ENCODE results near the gene TBC1D22A.

DNA sequence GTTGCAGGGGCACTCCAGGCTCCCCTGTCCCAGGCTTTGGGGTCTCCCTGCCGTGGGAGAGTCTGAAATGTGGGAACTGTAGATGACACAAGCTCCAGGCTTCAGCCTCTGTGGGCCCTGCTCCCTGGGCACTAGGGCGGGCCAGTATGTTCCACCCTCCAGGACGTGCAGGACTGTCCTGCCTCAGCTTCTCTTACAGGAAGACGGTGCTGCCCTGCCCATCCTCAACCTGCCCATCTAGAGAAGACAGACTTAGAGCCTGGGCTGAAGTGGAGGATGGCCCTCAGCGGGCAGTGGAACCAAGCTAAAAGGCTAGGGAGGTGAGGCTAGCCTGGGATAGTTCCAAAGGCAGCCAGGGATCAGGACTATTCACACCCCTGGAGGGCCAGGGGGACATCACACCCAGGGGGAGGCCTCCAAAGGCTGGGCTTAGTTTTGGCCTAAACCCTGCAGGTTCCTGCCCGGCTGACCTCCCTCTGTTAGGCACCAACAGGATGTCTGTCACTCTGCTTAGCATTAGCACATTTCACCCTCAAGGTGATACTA, 20.4 kb upstream of the TBC1D22A start:
- TF ChIP-seq, protein P1, sequence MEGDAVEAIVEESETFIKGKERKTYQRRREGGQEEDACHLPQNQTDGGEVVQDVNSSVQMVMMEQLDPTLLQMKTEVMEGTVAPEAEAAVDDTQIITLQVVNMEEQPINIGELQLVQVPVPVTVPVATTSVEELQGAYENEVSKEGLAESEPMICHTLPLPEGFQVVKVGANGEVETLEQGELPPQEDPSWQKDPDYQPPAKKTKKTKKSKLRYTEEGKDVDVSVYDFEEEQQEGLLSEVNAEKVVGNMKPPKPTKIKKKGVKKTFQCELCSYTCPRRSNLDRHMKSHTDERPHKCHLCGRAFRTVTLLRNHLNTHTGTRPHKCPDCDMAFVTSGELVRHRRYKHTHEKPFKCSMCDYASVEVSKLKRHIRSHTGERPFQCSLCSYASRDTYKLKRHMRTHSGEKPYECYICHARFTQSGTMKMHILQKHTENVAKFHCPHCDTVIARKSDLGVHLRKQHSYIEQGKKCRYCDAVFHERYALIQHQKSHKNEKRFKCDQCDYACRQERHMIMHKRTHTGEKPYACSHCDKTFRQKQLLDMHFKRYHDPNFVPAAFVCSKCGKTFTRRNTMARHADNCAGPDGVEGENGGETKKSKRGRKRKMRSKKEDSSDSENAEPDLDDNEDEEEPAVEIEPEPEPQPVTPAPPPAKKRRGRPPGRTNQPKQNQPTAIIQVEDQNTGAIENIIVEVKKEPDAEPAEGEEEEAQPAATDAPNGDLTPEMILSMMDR (IDR thresholded peaks at IDR 0.05; ENCODE audit: low read depth, low read length, missing input control) = no peak
- no peak for TF ChIP-seq ATF3 (IDR thresholded peaks at IDR 0.05)
- TF ChIP-seq, protein P2, sequence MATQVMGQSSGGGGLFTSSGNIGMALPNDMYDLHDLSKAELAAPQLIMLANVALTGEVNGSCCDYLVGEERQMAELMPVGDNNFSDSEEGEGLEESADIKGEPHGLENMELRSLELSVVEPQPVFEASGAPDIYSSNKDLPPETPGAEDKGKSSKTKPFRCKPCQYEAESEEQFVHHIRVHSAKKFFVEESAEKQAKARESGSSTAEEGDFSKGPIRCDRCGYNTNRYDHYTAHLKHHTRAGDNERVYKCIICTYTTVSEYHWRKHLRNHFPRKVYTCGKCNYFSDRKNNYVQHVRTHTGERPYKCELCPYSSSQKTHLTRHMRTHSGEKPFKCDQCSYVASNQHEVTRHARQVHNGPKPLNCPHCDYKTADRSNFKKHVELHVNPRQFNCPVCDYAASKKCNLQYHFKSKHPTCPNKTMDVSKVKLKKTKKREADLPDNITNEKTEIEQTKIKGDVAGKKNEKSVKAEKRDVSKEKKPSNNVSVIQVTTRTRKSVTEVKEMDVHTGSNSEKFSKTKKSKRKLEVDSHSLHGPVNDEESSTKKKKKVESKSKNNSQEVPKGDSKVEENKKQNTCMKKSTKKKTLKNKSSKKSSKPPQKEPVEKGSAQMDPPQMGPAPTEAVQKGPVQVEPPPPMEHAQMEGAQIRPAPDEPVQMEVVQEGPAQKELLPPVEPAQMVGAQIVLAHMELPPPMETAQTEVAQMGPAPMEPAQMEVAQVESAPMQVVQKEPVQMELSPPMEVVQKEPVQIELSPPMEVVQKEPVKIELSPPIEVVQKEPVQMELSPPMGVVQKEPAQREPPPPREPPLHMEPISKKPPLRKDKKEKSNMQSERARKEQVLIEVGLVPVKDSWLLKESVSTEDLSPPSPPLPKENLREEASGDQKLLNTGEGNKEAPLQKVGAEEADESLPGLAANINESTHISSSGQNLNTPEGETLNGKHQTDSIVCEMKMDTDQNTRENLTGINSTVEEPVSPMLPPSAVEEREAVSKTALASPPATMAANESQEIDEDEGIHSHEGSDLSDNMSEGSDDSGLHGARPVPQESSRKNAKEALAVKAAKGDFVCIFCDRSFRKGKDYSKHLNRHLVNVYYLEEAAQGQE (IDR thresholded peaks at IDR 0.05) = no peak
- TF ChIP-seq SP1 (IDR thresholded peaks at IDR 0.05) = no peak
- TF ChIP-seq, protein P3, sequence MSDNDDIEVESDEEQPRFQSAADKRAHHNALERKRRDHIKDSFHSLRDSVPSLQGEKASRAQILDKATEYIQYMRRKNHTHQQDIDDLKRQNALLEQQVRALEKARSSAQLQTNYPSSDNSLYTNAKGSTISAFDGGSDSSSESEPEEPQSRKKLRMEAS (IDR thresholded peaks at IDR 0.05) = no peak
- TF ChIP-seq YY1 (IDR thresholded peaks at IDR 0.05) = no peak
- TF ChIP-seq RAD21 (IDR thresholded peaks at IDR 0.05) = no peak
- no peak for TF ChIP-seq TAF1 (conservative IDR thresholded peaks at IDR 0.05)
- no peak for TF ChIP-seq HNF4A (conservative IDR thresholded peaks at IDR 0.05)
- TF ChIP-seq ZBTB33 (IDR thresholded peaks at IDR 0.05) = no peak
- no peak for TF ChIP-seq FOXA1 (IDR thresholded peaks at IDR 0.05)
- TF ChIP-seq EGR1 (IDR thresholded peaks at IDR 0.05; ENCODE audit: low read depth in 2 of 2) = no peak
- TF ChIP-seq JUND (IDR thresholded peaks at IDR 0.05) = no peak
- no peak for TF ChIP-seq GABPA (IDR thresholded peaks at IDR 0.05 in 1 of 2, conservative IDR thresholded peaks at IDR 0.05 in 1 of 2)
